Activated T-cell treated with anti-CD3 and anti-CD28 coated beads for 1 hour (primary cell): Measurements from ENCODE around the gene KAZN.

Experiments
- DNase-seq: peaks from one replicate; pipeline ENCODE4 v3.0.0-alpha.2; 2020; ENCODE audit warnings: low read depth

Gene KAZN

DNA sequence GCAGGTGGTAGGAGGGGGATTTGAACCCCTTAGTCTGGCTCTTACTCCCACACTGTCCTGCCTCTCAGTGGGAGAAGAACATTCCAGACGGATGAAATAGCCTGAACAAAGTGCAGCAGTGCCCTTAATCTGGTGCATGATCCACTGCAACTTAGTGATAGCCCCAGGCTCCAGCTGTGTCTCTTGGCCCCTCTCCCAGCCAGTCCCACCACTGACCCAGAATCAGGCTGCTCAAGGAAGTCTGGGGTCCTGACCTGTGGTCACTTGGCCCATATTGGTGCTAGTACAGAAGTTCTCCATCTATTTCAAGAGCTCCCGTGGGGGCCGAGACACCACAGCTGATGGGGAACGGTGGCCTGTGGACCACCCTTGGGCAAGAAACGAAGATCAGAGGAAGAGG is 255.0 kb downstream of the KAZN start:
- DNase-seq: no peak

DNA sequence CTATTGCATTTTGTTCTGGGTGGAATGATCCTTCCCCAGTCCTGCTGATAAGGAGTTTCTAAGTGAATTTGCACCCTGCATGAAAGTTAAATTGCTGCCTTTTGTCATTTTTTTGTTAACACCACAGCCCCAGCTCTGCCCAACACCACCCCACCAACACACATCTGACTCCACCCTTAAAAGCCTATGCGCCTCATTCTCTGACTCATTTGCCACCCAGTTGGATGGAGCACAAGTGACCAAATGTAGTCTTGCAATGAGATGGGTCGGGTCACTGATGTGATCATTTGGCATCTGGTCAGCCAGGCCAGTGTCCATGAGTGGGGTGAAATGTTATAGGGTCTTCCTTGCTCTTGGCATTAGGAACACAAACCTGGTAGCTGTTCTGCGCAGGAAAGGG is 256.8 kb downstream of the KAZN start:
- no peak for DNase-seq

DNA sequence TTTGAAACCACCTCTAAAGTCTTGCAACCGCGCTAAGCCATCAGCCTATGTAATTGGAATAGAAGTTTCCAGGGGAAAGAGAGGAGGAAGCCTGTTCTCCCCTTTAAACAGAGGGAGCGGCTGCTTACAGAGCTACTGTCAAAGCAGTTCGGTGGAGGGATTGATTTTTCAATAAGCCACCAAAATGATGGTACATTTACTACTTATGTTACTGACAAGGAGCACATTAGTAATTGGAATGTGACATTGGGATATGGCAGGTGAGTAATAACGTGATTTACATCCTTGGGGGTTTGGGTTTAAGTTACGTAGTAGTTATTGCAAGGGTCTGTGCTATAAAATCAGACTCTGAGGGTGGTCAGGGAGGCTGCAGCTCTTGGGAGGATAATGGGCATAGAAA is 257.3 kb downstream of the KAZN start:
- DNase-seq: no peak

- no peak for DNase-seq
Measured at GRCh38 chr1:14857436-14858195, 259.1 kb downstream of the KAZN start.

DNA sequence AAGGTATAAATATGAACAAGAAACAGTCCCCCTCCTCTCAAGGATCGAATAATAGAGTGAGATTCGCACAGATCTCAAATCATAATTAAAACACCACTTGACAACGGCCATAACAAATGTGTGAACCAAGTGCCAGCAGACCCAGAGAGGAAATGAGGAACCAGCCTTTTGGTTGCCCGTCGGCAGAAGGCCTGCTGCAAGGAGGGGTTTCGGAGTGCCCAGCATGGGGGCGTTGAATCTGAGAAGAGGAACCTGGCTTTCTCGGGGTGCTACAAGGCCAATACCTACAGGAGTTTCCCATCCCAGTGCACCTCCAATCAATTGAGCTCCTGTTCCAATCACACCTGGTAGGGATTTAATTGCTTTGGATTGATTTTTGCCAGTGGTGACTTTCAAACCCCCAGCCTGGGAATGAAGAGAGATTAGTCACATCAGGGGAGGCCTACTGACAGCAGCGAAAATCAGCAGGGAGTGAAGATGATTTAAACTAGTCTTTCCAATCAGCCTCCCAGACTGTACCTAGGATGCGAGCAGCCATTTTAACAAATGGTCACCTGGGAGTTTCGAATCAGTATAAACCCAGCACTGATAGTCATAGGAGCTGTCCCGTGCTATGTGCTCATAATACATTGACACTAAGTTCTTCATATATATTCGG is 263.8 kb downstream of the KAZN start:
- DNase-seq: no peak

DNA sequence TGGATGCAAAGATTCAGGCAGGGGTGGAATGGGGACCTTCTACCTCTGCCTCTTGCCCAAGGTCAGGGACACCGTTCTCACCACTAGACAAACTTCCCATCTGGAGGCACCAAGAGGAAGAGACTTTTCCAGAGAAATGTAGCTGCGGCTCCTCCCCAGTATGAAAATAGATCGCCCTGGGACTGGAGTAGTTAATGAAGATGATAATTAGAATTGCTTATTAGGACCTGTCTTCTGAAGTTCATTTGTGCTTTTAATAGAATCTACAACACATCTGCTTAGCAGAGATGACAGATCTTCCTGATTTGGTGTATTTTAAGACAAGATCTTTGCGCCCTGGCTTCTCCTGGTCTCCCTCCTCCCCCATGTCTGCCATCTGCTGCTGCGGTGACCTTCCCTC is 266.6 kb downstream of the KAZN start:
- no peak for DNase-seq

GRCh38 chr1:14866911-14867612 is 268.6 kb downstream of the KAZN start:
- no peak for DNase-seq

DNA sequence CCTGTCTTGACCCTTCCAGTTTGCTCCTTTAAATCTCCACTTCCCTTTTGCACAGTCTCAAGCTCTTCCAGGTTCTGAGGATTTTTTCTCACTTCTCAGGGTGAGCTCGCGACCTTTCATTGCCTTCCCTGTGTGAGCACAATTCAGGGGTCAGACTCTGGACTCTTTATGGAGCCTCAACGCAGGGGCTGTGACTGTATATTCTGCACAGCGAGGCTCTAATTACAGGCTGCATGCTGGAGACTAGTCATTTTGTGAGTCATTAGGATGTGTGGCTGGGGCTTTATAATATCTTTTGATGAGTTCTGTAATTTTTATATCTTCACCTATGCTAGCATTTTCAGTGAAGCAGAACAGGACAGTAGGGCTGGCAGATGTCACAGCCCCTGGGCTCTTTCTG is 270.7 kb downstream of the KAZN start:
- no peak for DNase-seq

- no peak for DNase-seq
Measured at GRCh38 chr1:14871218-14871970, 272.9 kb downstream of the KAZN start.

DNA sequence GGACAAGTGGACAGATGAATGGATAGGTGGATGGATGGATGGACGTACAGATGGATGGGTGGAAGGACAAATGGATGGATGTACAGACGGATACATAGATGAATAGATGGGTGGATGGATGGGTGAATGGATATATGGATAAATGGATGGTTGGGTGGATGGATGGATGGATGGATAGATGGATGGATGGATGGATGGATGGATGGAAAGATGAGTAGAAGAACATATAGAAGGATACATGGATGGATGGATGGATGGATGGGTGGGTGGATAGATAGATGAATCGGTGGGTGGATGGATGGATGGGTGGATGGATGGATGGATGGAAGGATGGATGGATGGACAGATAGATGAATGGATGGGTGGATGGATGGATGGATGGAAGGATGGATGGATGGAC is 274.3 kb downstream of the KAZN start:
- DNase-seq: no peak

GRCh38 chr1:14873677-14874076 is 275.2 kb downstream of the KAZN start:
- no peak for DNase-seq

DNA sequence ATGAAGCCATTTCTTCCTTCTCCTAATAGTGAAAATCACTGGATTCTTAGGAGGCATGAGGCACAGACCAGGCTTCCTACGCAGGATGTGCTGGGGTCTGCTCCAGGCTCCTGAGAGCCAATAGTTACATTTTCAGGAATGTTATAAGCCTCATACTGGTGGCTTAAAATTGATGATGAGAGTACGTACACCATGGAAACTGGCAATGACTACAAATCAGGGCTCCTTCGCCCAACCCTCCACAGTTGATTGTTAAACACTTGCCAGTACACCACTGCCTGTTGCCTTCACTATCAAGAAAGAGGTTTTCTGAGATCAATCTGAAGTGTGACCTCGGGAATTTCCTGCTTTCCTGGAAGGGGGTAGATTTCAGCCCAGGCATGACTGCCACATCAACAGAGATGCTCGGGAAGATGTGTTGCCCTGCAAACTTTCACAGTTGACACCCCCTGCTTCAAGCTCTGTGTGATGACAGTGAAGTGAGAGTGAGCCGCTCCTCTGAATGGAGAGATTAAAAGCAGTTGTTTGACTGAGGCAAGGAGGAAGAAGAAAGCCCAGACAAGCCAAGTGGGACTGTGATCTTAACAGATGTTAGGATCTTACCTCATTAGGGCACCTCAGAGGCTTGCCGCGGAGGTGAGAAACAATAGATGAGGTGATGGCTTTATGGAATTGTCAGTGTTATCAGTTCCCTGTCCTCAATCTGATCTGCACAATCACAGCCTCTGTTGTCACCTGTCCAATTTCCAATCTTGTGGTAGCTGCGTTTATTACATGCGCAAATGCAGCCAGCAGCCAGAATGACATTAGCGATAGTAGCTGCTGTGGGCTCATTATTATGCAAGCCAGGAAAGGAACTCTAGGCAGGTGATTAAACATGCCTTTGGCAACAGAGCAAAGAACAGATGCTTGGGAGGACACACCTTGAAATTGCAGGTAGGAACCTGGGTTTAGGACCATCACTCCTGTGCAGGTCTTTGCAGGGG is 277.3 kb downstream of the KAZN start:
- no peak for DNase-seq

GRCh38 chr1:14876747-14877146 is 278.3 kb downstream of the KAZN start:
- DNase-seq: no peak

- DNase-seq: no peak
Measured at GRCh38 chr1:14877224-14877623, 278.7 kb downstream of the KAZN start.

DNA sequence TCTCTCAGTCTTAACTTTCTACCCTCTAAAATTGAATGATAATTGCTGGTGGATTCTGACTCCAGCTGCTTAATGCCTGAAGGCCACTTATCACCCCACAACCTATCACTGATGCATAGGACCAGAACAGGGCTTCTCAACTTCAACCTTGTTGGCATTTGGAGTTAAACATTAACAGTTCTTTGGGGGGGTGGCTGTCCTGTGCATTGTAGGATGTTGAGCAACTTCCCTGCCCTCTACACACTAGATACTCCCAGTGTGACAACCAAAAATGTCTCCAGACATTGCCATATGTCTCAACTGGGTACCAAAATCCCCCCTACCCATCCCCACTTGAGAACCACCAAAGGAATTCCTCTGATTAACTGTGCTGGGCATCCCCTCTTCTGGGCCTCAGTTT is 279.6 kb downstream of the KAZN start:
- DNase-seq: no peak

GRCh38 chr1:14878951-14879350 is 280.5 kb downstream of the KAZN start:
- no peak for DNase-seq

GRCh38 chr1:14880456-14881316 is 282.2 kb downstream of the KAZN start:
- no peak for DNase-seq

DNA sequence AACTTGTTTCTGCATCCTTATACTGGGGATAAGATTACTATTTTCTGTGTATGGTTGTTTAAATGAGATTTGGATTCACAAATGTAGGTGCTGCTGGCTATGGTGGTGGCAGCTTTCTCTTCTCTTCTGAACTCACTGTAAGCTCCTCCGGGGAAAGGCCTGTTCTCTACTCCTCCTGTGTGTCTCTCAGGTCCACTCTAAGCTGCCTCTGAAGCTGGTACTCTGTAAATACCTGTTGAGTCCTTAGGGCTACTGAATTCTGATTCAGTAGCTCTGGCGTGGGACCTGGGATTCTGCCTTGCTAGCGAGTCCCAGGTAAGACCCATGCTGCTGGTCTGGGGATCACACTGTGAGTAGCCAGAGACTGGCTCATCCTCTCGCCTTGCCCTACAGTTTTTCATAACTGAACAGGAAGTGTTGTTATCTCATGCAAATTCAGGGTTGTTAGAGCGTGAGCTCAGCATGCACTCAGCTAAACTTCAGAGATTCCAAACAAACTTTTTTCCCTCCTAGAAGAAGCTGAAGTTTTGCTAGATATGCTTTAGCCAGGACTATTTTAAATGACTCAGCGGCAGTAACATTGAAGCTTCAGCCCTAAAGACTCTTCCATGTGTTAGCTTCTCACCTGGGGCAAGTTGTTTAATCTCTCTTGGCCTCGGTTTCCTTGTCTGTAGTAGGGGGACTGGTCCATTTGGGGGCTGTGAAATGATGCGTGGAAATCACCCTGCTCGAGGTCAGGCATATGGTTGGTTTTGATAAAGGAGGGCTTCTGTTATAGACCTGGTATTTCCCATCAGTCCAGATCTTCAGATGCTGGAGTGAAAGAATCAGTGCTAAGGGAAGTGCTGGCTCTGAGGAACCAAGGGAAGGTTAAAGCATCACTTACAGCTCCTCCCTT is 283.5 kb downstream of the KAZN start:
- DNase-seq: no peak

DNA sequence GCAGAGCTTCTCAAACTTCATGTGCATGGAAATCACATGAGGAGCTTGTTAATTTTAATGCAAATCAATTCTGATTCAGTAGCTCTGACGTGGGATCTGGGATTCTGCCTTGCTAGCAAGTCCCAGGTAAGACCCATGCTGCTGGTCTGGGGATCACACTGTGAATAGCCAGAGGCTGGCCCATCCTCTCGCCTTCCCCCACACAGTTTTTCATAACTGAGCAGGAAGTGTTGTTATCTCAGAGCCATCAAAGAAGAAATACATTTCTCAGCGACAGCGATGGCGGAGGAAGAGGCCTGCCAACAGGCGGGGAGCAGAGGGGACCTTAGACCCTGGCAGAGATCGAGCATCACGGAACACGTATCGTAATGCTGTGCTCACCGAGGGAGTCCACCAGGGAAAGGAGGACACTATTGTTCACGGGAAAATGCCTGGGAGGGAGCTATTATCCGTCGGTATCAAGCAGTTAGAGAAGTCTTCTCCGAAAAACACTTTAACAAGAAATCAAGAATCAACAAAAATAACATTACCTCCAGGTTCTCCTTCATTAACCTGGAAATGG is 286.2 kb downstream of the KAZN start:
- no peak for DNase-seq
